HG03342 (cell line): Measurements from ENCODE around the gene TRIP10.
A peak's percentile ranks its signal among the peaks of the same experiment; 100 is the strongest.

Experiments used
- ATAC-seq: cut with Tn5 transposase; IDR thresholded peaks from one replicate; pipeline ENCODE4 v1.9.1; 2021; ENCODE audit warnings: mild to moderate bottlenecking, moderate library complexity; ENCODE audit not compliant: unreplicated experiment

The TRIP10 gene

DNA sequence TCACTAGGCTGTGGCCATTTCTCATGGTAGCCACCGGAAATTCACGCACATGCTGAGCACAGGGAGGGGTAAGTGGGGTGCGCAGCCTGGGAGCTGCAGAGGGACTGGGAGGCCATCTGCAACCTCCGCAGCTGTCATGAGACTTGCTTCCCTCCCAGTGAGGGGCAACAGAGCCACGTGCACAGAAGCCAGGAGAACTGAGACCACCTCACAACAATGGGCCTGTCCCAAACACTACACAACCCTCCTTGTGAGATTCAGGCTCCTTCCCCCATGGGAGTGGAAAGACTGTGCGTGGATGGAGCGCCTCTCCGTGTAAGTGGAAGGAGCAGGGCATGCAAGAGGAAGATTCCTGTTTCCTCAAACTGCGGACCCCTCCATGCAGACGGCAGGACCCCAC is 27.9 kb upstream of the TRIP10 start:
- no peak for ATAC-seq

GRCh38 chr19:6712231-6712630 is 27.2 kb upstream of the TRIP10 start:
- ATAC-seq, result no peak

DNA sequence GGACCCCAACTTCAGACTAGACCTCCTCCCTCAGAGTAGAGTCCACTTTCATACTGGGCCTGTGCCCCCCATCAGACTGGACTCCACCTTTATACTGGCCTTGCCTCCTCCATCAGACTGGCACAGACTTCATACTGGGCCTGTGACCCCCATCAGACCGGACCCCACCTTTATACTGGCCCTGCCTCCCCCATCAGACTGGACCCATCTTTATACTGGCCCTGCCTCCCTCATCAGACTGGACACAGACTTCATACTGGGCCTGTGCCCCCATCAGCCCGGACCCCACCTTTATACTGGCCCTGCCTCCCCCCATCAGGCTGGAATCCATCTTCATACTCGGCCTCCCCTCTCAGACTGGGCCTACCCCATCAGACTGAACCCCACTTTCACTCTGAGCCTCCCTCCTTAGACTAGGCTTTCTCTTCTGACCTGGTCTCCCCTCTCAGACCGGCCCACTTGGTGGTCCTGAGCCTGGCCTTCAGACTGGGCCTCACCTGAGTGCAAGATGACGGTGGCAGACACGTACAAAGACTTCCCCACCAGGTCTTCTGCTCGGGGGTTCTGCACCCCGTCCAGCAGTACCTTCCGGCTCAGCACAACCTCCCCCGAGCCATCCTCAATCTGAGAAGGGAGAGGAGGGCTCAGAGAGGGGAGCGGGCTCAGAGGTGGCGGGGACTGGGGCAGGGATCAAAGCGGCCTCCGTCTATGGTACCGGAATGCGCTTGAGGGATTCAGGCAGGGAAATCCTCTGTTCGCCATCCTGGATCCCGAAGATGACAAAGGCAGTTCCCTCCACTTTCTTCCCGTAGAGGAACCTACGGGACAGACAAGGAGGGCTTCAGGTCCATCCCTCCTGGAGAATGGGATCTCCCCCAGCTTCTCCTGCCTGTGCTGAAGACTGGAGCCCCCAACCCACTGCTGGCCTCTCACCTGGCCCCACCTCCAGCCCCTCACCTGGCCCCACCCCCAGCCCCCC is 26.5 kb upstream of the TRIP10 start:
- ATAC-seq, result no peak

DNA sequence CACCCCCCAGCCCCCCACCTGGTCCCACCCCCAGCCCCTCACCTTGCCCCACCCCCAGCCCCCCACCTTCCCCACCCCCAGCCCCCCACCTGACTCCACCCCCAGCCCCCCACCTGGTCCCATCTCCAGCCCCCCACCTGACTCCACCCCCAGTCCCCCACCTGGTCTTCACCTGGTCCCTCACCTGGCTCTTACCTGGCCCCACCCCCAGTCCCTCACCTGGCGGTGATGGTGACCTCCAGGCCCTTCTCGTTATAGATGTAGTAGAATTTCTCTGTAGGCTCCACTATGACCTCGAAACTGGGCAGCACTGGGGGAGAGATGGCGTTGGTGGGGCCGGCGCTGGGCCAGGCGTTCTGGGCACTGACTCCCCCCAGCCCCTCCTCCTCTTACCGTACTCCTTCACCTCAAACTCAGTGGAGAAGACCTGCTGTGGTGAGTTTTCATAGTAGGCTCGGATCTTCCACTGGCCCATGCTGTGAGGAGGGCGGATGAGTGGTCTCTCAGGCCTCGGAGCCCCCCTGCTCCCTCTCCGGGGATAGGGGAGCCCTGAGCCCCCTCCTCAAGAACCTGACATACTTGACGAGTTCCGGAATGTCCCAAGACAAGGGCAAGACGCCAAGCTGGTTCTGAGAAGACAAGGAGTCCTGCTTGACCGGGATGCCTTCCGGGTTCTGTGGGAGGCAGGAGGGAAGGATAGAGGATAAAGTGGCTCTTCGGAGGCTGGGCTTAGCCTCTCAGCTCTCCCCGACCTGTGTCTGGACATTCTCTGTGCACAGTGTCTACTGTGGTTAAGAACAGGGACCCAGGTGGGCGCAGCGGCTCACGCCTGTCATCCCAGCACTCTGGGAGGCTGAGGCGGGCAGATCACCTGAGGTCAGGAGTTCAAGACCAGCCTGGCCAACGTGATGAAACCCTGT is 25.4 kb upstream of the TRIP10 start:
- no peak for ATAC-seq

DNA sequence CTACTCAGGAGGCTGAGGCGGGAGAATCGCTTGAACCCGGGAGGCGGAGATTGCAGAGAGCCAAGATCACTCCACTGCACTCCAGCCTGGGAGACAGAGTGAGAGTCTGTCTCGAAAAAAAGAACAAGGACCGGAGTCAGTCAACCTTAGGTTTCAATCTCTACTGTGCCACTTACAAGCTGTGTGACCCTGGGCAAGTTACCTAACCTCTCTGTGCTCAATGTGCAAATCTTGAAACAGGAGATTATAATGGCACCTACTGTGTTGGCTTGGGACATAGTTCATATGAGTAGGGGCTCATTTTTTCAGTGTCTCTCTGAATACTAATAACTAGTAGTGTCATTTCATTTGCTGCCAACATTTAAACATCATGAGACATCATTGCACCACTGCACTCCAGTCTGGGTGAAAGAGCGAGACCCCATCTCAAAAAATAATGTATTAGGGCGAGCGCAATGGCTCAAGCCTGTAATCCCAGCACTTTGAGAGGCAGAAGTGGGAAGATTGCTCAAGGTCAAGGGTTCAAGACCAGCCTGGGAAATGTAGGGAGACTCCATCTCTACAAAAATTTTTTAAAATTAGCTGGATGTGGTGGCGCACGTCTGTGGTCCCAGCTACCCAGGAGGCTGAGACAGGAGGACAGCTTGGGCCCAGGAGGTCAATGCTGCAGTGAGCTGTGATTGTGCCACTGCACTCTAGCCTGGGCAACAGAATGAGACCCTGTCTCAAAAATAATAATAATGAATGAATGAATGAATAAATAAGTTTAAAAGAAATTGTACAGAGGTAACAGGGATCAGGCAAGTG is 24.5 kb upstream of the TRIP10 start:
- no peak for ATAC-seq

DNA sequence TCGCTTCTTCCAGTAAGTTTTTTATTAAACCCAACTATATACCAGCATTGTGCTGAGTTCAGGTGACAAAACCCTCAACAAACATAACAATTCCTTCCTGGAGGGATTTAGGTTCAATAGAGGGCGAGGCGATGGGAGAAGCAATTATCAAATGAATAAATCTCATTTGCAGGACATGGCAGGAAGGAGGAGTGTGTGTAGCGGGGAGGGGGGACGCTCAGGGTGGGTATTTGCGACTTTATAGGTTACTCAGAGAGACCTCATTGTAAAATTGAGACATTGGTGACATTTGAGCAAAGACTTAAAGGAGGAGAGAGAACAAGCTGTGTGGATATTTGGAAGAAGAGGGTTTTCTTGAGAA is 22.9 kb upstream of the TRIP10 start:
- no peak for ATAC-seq

DNA sequence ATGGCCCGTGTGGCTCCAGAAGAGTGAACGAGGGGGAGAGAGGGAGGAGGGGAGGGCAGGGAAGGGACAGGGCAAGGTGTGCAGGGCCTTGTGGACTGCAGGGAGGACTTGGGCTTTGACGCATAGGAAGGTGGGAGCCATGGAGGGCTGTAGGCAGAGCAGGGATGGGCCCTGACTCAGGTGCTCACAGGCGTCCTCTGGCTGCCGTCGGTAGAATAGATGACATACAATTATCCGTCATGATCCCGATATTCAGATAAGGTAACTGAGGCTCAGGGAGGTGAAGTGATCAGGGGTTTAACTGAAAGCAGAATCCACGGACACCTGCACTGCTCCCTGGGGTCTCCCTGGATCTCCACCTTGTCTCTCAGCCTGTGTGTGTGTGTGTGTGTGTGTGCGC is 22.4 kb upstream of the TRIP10 start:
- no peak for ATAC-seq

DNA sequence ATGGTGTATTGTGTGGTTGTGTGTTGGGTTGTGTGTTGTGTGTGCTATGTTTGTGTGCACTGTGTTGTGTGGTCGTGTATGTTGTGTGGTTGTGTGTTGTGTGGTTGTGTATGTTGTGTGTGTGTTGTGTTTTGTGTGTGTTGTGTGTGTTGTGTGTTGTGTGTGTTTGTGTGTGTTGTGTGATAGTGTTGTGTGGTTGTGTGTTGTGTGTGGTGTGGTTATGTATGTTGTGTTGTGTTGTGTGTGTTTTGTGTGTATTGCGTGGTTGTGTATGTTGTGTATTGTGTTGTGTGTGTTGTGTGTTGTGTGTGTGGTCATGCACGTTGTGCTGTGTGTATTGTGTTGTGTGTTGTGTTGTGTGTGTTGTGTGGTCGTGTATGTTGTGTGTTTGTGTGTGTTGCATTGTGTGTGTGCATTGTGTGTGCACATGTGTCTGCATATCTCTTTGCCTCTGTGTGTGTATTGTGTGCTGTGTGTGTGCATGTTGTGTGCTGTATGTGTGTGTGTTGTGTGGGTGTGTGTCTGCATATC is 22.0 kb upstream of the TRIP10 start:
- no peak for ATAC-seq

DNA sequence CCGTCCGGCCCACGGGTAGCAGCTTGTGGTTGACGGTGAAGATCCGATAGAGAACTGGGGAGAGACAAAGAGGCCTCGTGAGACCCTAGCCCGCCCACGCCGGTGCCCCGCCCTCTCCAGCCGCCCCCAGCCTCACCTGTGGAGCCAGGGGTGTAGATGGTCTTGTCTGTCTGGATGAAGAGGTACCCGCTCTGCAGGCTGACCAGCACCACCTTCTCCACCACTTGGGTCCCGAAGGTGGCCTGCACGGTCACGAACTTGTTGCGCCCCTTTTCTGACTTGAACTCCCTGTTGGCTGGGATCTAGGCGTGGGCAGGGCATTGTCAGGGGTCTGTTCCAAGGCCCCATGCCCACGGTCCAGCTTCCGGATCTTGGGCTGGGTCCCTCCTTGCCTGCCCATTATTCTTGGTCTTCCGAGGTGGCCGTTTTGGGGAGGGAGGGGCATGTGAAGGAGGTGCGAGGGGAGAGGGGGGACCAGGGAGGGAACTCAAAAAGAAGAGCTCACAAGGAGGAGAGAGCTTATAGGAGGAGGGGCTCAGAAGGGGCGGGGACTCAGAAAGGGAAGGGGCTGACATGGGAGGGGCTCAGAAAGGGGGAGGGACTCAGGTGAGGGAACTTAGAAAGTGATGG is 21.3 kb upstream of the TRIP10 start:
- no peak for ATAC-seq

DNA sequence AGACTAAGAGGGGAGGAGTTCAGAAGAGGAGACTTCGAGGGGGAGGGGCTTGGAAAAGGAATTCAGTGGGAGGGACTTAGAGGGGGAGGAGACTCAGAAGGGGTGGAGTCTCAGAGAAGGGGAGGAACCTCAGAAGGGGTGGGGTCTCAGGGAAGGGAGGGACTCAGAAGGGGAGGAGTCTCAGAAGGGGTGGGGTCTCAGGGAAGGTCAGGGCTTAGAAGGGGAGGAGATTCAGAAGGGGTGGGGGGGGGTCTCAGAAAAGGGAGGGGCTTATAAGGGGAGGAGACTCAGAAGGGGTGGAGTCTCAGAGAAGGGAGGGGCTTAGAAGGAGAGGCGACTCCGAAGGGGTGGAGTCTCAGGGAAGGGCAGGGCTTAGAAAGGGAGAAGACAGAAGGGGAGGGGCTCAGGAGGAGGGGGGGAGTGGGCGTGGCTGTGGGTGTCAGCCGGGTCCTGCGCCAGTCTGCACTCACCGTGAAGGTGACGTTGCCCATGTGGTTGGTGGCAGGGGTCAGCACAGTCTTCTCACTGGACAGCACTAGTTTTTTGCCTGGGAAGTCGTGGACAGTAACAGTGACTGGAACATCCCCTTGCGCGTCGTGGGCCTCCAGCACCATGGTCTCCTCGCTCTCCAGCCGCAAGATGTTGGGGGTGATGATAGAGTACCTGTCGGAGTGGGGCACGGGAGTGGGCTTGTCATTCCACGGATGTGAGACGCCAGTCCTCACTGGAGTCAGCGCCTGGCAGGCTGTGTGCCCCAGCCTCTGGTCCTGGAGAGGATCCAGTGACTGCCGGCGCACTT is 20.5 kb upstream of the TRIP10 start:
- no peak for ATAC-seq

DNA sequence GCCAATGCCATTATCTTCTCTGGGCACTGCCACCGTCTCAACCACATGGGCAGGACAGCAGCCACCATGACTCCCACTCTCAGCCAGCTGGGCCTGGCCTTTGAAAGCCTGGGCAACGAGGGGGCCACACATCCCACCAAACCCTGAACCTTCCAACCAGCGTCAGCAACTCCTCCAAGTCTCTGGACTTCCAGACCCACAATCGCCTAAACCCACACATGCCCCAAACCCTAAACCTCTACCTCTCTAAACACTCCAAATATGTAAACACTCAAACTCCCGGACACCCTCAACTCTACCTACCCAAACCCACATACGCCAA is 20.0 kb upstream of the TRIP10 start:
- no peak for ATAC-seq

- ATAC-seq, result no peak
Measured at GRCh38 chr19:6719992-6720368, 19.5 kb upstream of the TRIP10 start.

DNA sequence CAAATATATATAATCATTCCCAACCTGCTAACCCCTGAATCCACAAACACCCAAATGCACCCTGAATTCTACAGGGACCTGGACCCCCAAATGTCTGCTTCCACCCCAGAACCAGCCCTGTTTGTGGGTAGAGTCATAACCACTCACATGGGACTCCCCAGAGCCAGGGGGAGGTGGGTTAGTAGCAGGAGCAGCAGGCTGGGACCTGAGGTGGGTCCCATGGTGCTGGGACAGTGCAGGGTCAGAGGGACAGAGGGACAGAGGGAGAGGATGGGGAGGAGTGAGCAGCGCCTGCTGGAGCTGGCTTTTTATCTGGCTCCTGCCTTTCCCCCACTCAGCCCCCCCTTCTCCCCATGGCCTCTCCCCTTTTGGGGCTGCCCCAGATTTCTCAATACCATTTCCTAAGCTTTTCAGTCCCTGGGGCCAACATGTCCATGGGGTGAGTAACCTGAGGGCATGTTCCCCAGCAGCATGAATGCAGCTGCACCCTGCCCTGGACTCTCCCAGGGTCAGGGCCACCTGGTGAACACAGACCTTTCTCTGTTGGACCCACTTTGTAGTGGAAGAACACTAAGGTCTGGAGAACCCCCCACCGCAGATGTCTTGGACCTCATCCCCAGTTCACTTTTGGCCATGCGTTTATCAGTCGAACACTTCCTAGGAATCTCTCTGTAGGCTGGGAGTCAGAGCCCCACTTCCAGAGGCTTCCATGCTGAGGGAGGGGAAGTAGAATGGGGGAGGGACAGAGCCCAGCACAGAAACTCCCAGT is 18.9 kb upstream of the TRIP10 start, which contains the start of gene C3:
Gene C3, minus strand, starts transcription at position 282 of the 769 bp plus-strand sequence. Its CDS starts 61 bp downstream, at position 221.
- no peak for ATAC-seq

GRCh38 chr19:6721138-6721474 is 18.4 kb upstream of the TRIP10 start:
- ATAC-seq, result no peak

GRCh38 chr19:6721773-6722172 is 17.7 kb upstream of the TRIP10 start:
- peak; percentile 56 for ATAC-seq

GRCh38 chr19:6723108-6723618 is 16.3 kb upstream of the TRIP10 start:
- no peak for ATAC-seq

DNA sequence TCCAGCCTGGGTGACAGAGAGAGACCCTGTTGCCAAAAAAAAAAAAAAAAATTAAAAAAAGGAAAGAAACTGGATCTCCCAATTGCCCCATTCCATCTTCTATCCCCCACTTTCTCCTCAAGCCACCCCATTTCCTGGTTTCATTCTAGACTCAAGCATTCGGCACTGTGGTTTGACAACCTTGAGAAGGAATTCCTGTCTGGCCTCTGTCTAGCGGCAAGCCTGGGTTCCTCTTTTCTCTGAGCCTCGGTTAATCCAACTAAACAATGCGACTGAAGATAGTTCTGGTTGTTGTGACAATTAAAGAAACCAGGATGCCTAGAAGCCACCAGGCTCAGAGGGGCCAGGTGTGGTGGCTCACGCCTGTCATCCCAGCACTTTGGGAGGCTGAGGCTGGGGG is 15.7 kb upstream of the TRIP10 start:
- ATAC-seq, result no peak

GRCh38 chr19:6724631-6725492 is 14.6 kb upstream of the TRIP10 start:
- ATAC-seq, result no peak
